ENCODE measurements around the gene E2F2.

- TF ChIP-seq, protein P1, sequence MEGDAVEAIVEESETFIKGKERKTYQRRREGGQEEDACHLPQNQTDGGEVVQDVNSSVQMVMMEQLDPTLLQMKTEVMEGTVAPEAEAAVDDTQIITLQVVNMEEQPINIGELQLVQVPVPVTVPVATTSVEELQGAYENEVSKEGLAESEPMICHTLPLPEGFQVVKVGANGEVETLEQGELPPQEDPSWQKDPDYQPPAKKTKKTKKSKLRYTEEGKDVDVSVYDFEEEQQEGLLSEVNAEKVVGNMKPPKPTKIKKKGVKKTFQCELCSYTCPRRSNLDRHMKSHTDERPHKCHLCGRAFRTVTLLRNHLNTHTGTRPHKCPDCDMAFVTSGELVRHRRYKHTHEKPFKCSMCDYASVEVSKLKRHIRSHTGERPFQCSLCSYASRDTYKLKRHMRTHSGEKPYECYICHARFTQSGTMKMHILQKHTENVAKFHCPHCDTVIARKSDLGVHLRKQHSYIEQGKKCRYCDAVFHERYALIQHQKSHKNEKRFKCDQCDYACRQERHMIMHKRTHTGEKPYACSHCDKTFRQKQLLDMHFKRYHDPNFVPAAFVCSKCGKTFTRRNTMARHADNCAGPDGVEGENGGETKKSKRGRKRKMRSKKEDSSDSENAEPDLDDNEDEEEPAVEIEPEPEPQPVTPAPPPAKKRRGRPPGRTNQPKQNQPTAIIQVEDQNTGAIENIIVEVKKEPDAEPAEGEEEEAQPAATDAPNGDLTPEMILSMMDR (conservative IDR thresholded peaks at IDR 0.05): no peak
- TF ChIP-seq ZFX (IDR thresholded peaks at IDR 0.05): no peak
These were observed 60.6 kb downstream of the E2F2 start for GRCh38 chr1:23470282-23471070.
